HepG2 (cell line): Measurements from ENCODE around the gene MINDY1. TPM values are rescaled to one million over a fixed set of nuclear protein-coding genes. Genes with fewer than 3 reads are reported as not detected.

Source experiments
- KDM2A ChIP-seq: sonication (generic); formaldehyde crosslinking; IDR thresholded peaks from 2 replicates; pipeline ENCODE4 v1.4.0; 2020; ENCODE audit warnings: low read depth, missing genetic modification reagents, borderline replicate concordance
- KDM5A ChIP-seq: fragments of 200-600 bp; sonication (generic); IDR thresholded peaks from 2 replicates; pipeline ENCODE4 v1.7.0; 2018; ENCODE audit warnings: antibody characterized with exemption, mild to moderate bottlenecking, low read length, borderline replicate concordance
- KLF11 ChIP-seq: IDR thresholded peaks from 2 replicates; pipeline ENCODE4 v1.6.1; 2016; ENCODE audit warnings: missing compliant biosample characterization
- MED1 ChIP-seq: sonication (generic); formaldehyde crosslinking; IDR thresholded peaks from 2 replicates; pipeline ENCODE4 v1.4.0; 2020; ENCODE audit warnings: missing genetic modification reagents
- NFIC ChIP-seq: IDR thresholded peaks from 2 replicates; pipeline ENCODE4 v1.6.1; 2012; ENCODE audit warnings: mild to moderate bottlenecking, low read length, inconsistent platforms
- NR2F6 ChIP-seq, 2 experiments: IDR thresholded peaks; 2 replicates each; pipeline ENCODE4 v1.6.1; 2016; ENCODE audit warnings: antibody characterized with exemption in 1 of 2, mild to moderate bottlenecking in 1 of 2
- PAX8 ChIP-seq: sonication (generic); formaldehyde crosslinking; IDR thresholded peaks from 2 replicates; pipeline ENCODE4 v1.8.0; 2022; ENCODE audit warnings: mild to moderate bottlenecking, missing genetic modification reagents, borderline replicate concordance
- PHF20 ChIP-seq: sonication (generic); formaldehyde crosslinking; IDR thresholded peaks from 2 replicates; pipeline ENCODE4 v1.5.0; 2020; ENCODE audit warnings: mild to moderate bottlenecking, missing genetic modification reagents
- PHF8 ChIP-seq: sonication (generic); formaldehyde crosslinking; IDR thresholded peaks from 2 replicates; pipeline ENCODE4 v1.5.0; 2020; ENCODE audit warnings: missing genetic modification reagents
- SSRP1 ChIP-seq: IDR thresholded peaks from 2 replicates; pipeline ENCODE4 v1.6.1; 2016; ENCODE audit warnings: control low read depth
- STAG1 ChIP-seq: sonication (generic); formaldehyde crosslinking; IDR thresholded peaks from 2 replicates; pipeline ENCODE4 v1.4.0; 2020; ENCODE audit warnings: missing genetic modification reagents
- ZBTB1 ChIP-seq: sonication (generic); formaldehyde crosslinking; IDR thresholded peaks from 2 replicates; pipeline ENCODE4 v1.4.0; 2020; ENCODE audit warnings: missing genetic modification reagents, borderline replicate concordance
- ZFX ChIP-seq: sonication (generic); formaldehyde crosslinking; IDR thresholded peaks from 2 replicates; pipeline ENCODE4 v1.4.0; 2020; ENCODE audit warnings: mild to moderate bottlenecking, low read depth, missing genetic modification reagents, moderate library complexity
- ZNF256 ChIP-seq: sonication (generic); formaldehyde crosslinking; conservative IDR thresholded peaks from 2 replicates; pipeline ENCODE4 v1.4.0; 2020; ENCODE audit warnings: missing genetic modification reagents
- ZNF44 ChIP-seq: sonication (generic); formaldehyde crosslinking; IDR thresholded peaks from 2 replicates; pipeline ENCODE4 v1.5.1; 2020; ENCODE audit warnings: mild to moderate bottlenecking, missing genetic modification reagents
- ZNF460 ChIP-seq: sonication (generic); formaldehyde crosslinking; IDR thresholded peaks from 2 replicates; pipeline ENCODE4 v1.5.1; 2020; ENCODE audit warnings: missing genetic modification reagents, mild to moderate bottlenecking, borderline replicate concordance
- ZNF564 ChIP-seq: sonication (generic); formaldehyde crosslinking; IDR thresholded peaks from 2 replicates; pipeline ENCODE4 v1.8.1; 2023; ENCODE audit warnings: mild to moderate bottlenecking, missing genetic modification reagents
- ZNF577 ChIP-seq: sonication (generic); formaldehyde crosslinking; IDR thresholded peaks from 2 replicates; pipeline ENCODE4 v1.4.0; 2020; ENCODE audit warnings: mild to moderate bottlenecking, low read depth, missing genetic modification reagents, borderline replicate concordance
- ZNF747 ChIP-seq: sonication (generic); formaldehyde crosslinking; IDR thresholded peaks from 2 replicates; pipeline ENCODE4 v1.8.1; 2023; ENCODE audit warnings: missing genetic modification reagents, mild to moderate bottlenecking, borderline replicate concordance
- ZNF878 ChIP-seq: sonication (generic); formaldehyde crosslinking; IDR thresholded peaks from 2 replicates; pipeline ENCODE4 v1.8.1; 2023; ENCODE audit warnings: mild to moderate bottlenecking, missing genetic modification reagents, moderate library complexity
- ZSCAN12 ChIP-seq: sonication (generic); formaldehyde crosslinking; IDR thresholded peaks from 2 replicates; pipeline ENCODE4 v1.9.0; 2021; ENCODE audit warnings: mild to moderate bottlenecking, missing genetic modification reagents
- ZSCAN20 ChIP-seq: sonication (generic); formaldehyde crosslinking; IDR thresholded peaks from 2 replicates; pipeline ENCODE4 v1.4.0; 2020; ENCODE audit warnings: missing genetic modification reagents, mild to moderate bottlenecking, borderline replicate concordance
- ZSCAN30 ChIP-seq: sonication (generic); formaldehyde crosslinking; IDR thresholded peaks from 2 replicates; pipeline ENCODE4 v1.5.0; 2020; ENCODE audit warnings: mild to moderate bottlenecking, missing genetic modification reagents
- polyA plus RNA-seq, 8 experiments: library from polyadenylated mRNA; depleted of rRNA in 3 of 8; stranded (reverse) in 7 of 8; unstranded in 1 of 8; fragments of >200 nt; fragmentation: Illumina TruSeq in 4 of 8; extraction: Trizol in 4 of 8; gene quantifications; 2 replicates each; pipeline versions ENCODE4 v1.2.1 to v1.2.3, GENCODE V29; 2011 to 2016; ENCODE audit warnings: low read depth in 4 of 8, missing spikeins in 1 of 8, mixed read lengths in 1 of 8; ENCODE audit not compliant: insufficient read depth in 1 of 8
- total RNA-seq, 5 experiments: library from RNA; depleted of rRNA; stranded (reverse); fragments of >200 nt; fragmentation: Illumina TruSeq; extraction: Trizol; gene quantifications; 2 replicates each; pipeline ENCODE4 v1.2.3, GENCODE V29; 2016; ENCODE audit warnings: low read depth in 1 of 5
- TF ChIP-seq, protein P1 (sequence below): sonication (generic); formaldehyde crosslinking; IDR thresholded peaks from 2 replicates; pipeline ENCODE4 v1.4.0; 2020; ENCODE audit warnings: missing genetic modification reagents
- TF ChIP-seq, protein P2 (sequence below): sonication (generic); formaldehyde crosslinking; IDR thresholded peaks from 2 replicates; pipeline ENCODE4; 2020; ENCODE audit warnings: missing genetic modification reagents, mild to moderate bottlenecking, borderline replicate concordance
- TF ChIP-seq, protein P3 (sequence below): IDR thresholded peaks from 2 replicates; pipeline ENCODE4 v1.6.1; 2016; ENCODE audit warnings: control low read depth

Gene MINDY1
- total and polyA plus RNA-seq, 2 of the 13 experiments (the other 11 are each of a cell fraction or from before 2014, with no cell fraction given) = 11.1 to 15.0 TPM

DNA sequence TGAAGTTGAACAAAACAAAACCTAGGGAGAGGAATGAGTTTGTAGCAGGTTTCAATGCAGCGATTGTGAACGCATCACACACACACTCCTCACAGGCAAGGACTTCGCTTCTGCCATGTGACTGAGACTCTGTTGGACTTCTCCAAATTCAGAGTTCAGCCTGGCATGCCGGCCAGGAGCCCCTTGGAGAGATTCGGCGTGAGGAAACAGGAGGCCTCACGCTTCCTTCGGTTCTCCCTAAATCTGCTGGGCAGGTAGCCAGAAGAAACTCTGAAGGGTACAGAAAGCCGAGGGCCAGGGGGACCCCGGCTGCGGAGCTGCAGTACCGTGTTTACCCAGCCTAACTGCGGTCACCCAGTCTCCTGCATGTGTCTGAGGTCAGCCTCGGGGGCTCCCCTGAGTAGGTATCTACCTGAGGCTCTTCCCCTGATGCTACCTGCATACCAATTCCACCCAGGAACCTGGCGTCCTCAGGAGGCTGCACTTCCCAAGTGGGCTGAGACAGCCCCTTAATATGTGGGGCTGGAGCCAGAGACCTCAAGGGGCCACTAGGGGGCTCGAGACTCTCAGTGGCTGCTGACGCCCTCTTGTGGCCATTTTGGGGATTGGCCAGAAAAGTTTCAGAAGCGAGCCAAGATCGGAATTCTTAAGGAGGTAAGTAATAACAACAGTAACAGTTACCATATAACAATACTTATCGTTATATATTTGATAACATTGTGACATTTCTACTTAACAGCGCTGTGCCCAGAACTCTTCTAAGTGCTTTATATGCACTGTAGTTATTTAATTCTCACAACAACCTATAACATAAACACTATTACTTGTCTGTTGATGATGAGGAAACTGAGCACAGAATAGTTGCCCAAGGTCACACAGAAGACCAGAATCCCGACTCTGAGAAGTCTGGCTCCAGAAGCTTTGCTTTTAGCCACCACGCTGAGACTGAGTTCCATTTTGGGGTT, 27.3 kb downstream of the MINDY1 start (continued):
- TF ChIP-seq, protein P1, sequence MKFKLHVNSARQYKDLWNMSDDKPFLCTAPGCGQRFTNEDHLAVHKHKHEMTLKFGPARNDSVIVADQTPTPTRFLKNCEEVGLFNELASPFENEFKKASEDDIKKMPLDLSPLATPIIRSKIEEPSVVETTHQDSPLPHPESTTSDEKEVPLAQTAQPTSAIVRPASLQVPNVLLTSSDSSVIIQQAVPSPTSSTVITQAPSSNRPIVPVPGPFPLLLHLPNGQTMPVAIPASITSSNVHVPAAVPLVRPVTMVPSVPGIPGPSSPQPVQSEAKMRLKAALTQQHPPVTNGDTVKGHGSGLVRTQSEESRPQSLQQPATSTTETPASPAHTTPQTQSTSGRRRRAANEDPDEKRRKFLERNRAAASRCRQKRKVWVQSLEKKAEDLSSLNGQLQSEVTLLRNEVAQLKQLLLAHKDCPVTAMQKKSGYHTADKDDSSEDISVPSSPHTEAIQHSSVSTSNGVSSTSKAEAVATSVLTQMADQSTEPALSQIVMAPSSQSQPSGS (CRISPR knock-in tag) = peak; percentile 63; the same call in 1 of the 2 replicates
- TF ChIP-seq ZNF747 = no peak
- no peak for TF ChIP-seq ZBTB1 (CRISPR knock-in tag)
- peak; percentile 45 for TF ChIP-seq PHF8 (CRISPR knock-in tag)
- 0 out of 2 replicates have a peak, but pooled peaks have one; percentile 48 for TF ChIP-seq KLF11 (CRISPR knock-in tag)
- no peak for TF ChIP-seq ZNF878
- TF ChIP-seq ZSCAN30 (CRISPR knock-in tag) = no peak
- TF ChIP-seq ZNF460 (CRISPR knock-in tag) = no peak
- TF ChIP-seq SSRP1 (CRISPR knock-in tag) = no peak
- TF ChIP-seq NR2F6 (IDR thresholded peaks at IDR 0.05) = no peak
- TF ChIP-seq NR2F6 (CRISPR knock-in tag; IDR thresholded peaks at IDR 0.05) = peak; percentile 65; the same call in 1 of the 2 replicates
- no peak for TF ChIP-seq ZNF577 (CRISPR knock-in tag)
- TF ChIP-seq ZNF564 (CRISPR knock-in tag) = no peak
- TF ChIP-seq KDM2A = peak; percentile 80
- no peak for TF ChIP-seq ZSCAN20
- TF ChIP-seq ZSCAN12 (CRISPR knock-in tag) = no peak
- 0 out of 2 replicates have a peak, but pooled peaks have one; percentile 41 for TF ChIP-seq ZNF44 (CRISPR knock-in tag)
- peak; percentile 71 for TF ChIP-seq STAG1 (CRISPR knock-in tag)
- no peak for TF ChIP-seq NFIC
- no peak for TF ChIP-seq PHF20
- peak; percentile 54; the same call in 1 of the 2 replicates for TF ChIP-seq MED1 (CRISPR knock-in tag)
- TF ChIP-seq ZNF256 (CRISPR knock-in tag) = no peak
- peak; percentile 53; the same call in 1 of the 2 replicates for TF ChIP-seq KDM5A
- TF ChIP-seq, protein P2, sequence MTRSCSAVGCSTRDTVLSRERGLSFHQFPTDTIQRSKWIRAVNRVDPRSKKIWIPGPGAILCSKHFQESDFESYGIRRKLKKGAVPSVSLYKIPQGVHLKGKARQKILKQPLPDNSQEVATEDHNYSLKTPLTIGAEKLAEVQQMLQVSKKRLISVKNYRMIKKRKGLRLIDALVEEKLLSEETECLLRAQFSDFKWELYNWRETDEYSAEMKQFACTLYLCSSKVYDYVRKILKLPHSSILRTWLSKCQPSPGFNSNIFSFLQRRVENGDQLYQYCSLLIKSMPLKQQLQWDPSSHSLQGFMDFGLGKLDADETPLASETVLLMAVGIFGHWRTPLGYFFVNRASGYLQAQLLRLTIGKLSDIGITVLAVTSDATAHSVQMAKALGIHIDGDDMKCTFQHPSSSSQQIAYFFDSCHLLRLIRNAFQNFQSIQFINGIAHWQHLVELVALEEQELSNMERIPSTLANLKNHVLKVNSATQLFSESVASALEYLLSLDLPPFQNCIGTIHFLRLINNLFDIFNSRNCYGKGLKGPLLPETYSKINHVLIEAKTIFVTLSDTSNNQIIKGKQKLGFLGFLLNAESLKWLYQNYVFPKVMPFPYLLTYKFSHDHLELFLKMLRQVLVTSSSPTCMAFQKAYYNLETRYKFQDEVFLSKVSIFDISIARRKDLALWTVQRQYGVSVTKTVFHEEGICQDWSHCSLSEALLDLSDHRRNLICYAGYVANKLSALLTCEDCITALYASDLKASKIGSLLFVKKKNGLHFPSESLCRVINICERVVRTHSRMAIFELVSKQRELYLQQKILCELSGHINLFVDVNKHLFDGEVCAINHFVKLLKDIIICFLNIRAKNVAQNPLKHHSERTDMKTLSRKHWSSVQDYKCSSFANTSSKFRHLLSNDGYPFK (CRISPR knock-in tag) = no peak
- no peak for TF ChIP-seq ZFX
- TF ChIP-seq PAX8 = no peak
- TF ChIP-seq, protein P3, sequence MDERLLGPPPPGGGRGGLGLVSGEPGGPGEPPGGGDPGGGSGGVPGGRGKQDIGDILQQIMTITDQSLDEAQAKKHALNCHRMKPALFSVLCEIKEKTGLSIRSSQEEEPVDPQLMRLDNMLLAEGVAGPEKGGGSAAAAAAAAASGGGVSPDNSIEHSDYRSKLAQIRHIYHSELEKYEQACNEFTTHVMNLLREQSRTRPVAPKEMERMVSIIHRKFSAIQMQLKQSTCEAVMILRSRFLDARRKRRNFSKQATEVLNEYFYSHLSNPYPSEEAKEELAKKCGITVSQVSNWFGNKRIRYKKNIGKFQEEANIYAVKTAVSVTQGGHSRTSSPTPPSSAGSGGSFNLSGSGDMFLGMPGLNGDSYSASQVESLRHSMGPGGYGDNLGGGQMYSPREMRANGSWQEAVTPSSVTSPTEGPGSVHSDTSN (CRISPR knock-in tag) = no peak
